NCI-H1105 treated with DMSO at 0.1 percent for 48 hours (cell line): ENCODE results near the gene TACR2.

Experiments
- DNase-seq: peaks from one replicate; lab custom pipeline; 2025; lab: John Stamatoyannopoulos, UW

Gene TACR2

DNA sequence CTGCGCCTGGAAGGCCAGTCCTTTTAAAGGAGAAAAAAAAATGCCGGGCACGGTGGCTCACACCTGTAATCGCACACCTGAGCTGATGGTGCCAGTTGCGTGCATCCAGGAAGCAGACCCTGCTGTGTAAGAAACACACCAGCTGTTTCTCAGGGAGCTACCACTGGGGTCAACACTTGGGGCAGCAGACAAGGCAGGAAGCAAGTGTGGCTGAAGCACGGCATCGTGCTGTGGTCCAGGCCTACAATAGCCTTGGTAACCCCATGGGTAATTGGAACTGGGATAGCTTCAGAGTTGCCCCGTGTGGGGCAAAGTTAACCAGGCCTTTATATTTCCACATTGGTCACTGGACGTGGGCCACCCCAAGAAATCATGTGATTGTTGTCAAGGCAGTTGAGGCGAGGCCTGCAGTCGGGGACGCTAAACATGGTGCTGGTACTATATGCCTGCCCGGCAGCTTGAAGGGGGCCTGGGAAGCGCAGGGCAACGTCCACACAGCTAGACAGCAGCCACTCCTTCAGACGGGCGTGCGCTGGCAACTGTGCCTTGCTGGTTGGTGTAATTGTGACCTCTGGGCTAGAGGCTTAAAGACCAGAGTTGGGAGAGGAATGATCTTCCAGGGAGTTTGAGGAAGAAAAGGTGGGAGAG, 2.5 kb upstream of the TACR2 start:
- DNase-seq: no peak

DNA sequence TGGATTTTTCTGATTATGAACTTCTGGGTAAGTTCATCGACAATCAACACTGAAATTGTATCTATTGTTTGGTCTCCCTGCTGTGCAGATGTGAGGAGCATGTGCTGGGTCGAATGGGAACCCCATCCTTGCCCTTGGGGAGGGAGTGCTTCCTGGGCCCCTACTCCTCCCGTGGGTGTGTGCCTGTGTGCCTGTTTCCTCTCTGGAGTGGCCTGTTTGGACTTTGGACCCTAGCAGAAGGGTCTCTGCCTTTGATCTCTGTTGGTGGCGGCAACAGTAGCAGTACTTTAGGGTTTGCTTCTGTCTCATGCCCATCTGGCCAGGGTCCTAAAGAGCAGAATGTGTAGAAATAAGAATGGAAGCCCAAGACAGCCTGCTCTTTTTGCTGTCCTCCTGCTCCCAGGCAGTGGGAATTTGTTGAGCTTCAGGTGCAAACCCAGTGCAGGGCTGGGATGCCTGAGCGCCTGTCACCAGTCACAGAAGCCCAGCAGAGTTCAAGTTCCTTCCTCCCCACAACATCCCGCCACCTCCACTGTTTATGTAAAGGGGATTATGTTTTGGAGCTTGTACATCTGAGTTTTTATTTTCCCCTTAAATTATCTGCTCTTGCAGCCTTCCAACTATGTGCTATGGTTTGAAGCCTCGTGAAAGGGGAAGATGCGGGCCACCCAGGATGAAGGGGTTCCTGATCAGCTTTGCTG, 1.5 kb upstream of the TACR2 start:
- DNase-seq: no peak

DNA sequence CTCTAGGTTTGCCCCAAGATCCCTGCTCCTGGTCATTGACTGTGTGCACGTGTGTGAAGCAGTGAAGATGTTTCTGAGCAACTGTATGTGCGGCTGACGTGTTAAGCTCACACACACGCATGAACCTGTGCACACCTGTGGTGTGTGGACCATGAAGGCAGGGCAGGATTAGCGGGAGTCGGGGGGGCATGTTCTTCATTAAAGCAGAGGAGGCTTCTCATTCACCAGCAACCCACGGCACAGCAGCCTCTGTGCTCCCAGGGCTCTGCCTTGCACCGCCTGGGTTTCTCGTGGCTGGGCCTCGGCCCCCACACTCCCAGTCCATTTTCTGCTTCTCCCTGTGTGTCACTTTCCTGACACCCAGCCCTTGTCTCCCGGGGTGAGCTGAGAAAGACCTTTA, 824 bp upstream of the TACR2 start:
- DNase-seq: no peak

DNA sequence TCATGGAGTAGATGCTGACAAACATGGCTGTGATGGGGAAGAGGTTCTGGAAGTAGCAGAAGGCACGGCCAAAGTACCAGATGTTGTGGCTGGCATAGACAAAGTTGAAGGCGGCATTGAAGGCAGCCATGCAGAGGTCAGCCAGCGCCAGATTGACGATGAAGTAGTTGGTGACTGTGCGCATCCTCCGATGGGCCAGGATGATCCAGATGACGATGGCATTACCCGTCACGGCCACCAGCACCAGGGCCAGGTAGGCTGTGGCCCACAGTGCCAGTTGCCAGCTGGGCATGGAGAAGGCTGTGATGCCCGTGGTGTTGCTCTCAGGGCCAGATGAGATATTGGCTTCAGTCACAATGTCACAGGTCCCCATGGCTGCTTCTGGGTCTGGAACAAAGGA, 767 bp downstream of the TACR2 start:
- DNase-seq: no peak

DNA sequence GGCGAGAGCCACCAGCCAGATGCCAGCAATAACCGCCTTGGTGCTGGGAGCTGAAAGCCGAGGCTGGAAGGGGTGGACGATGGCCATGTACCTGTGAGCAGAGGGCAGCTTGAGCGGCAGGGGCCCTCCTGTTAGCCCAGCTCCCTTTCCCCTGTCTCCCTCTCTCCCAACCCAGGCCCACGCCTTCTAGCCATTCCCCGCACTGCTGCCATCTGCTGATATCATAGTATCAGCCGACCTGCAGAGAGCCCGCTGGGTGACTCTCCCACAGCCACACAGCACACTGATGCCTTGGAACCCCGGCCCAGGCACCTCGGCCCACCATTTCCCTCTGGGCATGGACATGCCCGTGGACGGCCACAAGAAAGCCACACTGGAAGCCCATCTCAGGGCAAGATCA, 1.7 kb downstream of the TACR2 start:
- no peak for DNase-seq

DNA sequence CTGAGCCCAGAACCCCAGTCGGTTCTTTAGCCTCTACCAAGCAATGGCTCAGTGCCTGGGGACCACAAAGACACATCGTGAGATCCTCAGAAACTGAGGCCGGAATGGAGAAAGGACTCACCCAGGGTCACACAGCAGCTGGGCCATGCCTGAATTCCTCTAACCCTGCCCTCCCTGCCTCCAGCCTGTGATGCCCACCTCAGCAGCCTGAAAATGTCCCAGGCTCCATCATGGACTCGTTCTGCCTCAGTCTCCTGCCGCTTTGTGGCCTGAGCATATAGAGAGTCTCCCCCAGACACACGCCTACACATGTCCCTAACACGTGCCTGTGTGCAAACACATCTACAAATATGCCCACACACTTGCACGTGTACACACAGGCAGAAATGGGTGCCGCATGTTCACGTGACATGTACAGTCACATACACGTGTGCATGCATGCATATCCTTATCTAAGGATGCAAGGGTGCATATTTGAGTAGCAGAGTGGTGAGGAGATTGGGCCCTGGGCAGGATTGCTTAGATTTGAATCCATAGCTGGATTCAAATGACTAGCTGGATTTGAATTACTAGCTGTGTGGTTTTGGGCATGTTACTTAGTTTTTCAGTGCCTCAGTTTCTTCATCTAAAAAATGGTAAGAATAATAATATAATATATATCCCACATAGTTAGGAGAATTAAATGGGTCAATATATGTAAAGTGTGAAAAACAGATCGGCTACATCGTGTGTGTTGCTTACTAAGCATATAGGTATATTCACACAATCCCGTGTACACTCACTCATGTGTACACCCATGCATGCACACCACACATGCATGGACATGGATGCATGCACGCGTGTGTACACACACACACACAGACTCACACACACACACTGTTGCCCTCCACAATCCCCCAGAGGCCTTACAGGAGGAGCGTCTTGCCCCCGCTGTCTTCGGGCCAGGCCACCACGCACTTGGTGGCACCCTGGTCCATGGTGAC, 2.4 kb downstream of the TACR2 start:
- no peak for DNase-seq

DNA sequence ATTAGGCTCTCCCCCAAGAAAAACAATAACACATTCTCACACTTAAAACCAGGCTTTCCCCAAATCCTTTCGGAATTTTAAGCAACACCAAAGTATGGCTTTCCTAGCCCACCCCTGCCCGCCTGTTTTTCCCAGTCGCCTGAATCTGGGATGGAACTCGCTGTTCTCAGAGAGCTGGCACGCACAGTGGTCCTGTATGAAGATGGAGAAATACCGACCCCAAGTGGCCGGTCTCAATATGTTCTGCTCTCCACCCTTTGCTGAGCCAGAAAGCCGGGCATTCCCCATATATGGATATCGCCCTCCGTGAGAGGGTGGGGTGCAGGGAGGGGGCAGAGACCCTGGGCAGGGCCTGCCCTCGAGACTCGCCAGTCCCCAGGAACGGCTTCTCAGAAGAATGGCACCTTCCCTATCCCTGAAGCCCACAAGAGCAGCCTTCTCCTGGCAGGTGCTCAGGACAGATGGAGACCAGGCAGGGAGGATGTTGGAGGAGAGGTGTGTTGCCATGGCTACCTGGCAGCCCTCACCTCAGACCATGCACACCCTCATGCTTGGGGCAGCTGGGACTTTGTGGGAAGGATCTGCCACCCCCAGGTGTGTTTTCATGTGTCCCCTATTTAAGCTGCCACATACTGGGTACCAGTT, 3.4 kb downstream of the TACR2 start:
- DNase-seq: peak; percentile 36

DNA sequence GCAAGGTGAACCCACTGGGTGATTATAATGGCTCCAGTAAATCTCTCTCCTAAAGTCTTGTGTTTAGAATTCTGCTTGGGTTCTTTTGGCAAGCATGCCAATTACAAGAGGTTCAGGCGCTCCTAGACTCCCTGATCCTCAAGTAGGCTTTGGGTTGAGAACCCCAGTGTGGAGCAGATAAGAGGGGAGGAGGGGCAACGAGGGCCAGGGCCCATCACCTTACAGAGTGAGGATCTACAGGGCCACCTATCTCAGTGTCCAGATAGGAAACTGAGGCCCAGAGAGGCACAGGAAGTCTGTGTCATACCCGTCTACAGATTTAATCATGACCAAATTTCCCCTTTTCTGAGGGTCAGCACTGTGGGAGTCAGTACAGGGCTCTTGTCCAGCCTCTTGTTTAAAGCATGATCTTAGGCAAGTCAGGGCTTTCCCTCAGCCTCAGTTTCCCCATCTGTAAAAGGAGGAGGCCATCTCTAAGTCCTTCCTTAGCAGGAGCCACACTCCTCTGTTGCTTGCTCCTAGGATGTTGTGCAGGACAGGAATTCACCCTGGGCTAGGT, 4.4 kb downstream of the TACR2 start:
- DNase-seq: no peak

DNA sequence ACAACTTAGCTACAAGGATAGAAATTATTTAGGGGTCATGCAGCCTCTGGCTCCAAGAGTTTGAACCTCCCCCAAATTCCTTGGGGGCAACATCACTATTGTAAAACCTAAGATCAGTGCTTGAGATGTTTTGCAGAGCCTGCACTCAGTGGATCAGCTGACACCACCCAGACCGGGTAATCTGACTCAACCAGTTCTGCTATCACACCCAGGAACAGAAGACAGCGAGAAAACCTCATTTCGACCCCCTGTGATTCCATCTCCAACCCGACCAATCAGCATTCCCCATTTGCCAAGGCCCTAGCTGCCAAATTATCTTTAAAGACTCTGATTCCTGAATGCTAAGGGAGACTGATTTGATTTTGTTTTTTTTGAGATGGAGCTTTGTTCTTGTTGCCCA, 5.2 kb downstream of the TACR2 start:
- DNase-seq: no peak

DNA sequence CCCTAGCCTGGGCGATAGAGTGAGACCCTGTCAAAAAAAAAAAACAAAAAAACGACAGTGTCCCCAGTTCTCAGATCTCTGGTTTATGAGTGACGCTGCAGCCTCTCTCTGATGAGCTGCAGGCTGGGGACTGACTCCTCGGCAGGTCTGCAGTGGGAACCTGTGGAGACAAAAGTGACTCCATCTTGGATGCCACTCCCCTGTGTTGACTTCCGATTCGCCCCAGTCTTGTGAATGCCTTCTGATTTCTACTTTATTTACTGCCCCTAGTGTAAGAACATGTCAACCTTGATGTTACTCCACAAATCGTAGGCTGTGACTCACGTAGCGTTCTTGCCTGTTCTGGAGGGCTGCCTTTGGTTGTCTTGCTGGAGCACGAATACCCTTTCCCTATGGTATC, 6.2 kb downstream of the TACR2 start:
- DNase-seq: no peak

DNA sequence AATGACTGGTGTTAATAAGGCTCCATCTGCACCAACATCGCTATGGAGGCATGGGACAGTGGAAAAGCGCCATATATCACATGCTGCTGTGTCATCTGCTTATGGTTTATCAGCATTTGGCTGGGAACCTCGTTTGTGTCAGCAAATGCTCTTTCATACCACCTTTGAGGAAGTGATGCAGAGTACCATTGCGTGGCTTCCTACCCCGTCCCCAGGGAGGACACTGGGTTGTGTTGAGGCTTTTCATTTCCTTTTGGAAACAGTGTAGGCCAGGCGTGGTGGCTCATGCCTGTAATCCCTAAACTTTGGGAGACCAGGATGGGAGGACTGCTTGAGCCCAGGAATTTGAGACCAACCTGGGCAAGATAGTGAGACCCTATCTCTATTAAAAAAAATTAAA, 6.8 kb downstream of the TACR2 start:
- DNase-seq: no peak

DNA sequence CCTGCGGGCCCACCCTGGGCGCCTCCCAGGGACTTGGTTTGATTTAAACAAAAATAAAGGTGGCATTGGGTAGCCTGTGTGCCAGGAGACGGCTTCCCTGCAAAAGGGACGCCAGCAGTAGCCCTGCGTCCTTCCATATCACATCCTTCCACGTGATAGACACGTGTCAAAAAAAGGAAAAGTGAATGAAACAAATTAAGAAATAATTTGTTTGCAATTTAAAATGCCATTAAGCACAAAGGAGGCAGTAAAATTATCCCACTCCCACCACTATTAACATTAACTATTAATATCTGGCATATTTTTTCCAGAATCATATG, 7.6 kb downstream of the TACR2 start:
- DNase-seq: no peak

DNA sequence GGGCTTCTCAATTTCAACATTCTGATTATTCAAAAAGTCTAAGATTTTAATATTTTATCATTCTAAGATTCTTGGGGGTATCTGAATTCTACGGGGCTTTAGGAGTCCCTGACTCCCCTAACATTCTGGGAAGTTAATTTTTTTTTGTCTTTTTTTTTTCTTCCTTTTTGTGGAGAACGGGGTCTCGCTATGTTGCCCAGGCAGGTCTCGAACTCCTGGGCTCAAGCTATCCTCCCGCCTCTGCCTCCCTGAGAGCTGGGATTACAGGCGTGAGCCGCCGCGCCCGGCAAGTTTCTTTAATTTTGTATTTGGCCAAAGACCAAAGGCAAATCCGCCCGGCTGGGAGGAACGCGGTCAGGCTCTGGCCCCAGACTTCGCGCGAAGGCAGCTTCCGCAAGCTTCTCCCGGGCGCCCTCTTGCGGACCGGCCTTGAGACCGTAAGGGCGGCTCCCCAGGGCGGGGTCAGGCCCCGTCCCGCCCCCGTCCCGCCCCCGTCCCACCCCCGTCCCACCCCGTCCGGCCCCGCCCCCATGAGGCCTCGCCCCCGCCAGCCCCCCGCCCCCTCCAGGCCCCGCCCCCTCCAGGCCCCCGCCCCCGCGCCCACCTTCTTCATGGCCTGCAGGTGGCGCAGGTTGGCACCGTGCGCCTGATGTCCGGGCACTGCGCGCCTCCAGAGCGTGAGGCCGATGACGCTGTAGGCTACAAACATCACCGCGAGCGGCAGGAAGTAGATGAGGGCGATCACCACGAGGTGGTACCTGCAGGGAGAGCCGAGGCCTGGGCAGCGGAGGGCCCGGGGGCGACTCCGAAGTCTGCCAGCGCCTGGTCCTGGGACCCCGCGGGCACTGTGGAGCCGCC, 8.2 kb downstream of the TACR2 start:
- peak; percentile 78 for DNase-seq

DNA sequence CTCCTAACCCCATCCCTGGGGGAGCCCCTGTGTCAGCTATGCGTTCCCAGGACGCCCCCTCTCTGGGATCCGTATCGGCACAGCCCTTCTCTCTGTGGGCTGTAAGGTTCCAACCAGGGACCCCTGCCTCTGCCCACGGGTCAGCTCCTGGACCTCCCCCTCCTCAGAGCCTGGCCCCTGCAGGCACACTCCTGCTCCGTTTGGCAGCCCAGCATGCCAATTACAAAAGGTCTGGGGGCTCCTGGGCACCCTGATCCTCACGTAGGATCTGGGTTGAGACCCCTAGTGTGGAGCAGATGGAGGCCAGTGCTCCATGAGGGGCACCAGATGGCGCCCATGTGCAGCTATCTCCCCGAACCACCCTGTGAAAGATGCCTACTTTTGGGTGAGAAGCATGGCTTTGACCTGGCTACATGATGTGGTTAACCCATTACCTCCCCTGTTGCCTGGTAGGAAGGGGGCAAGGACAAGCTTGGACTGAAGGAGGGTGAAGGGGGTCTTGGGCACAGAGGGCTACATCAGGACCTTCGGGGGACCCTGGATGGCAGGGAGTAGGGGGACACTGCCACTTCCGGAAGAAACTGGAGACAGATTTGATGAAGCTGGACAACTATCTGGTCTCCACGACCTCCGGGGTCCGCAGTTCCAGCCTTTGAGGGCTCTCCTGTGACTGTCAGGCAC, 9.0 kb downstream of the TACR2 start:
- peak; percentile 4 for DNase-seq

DNA sequence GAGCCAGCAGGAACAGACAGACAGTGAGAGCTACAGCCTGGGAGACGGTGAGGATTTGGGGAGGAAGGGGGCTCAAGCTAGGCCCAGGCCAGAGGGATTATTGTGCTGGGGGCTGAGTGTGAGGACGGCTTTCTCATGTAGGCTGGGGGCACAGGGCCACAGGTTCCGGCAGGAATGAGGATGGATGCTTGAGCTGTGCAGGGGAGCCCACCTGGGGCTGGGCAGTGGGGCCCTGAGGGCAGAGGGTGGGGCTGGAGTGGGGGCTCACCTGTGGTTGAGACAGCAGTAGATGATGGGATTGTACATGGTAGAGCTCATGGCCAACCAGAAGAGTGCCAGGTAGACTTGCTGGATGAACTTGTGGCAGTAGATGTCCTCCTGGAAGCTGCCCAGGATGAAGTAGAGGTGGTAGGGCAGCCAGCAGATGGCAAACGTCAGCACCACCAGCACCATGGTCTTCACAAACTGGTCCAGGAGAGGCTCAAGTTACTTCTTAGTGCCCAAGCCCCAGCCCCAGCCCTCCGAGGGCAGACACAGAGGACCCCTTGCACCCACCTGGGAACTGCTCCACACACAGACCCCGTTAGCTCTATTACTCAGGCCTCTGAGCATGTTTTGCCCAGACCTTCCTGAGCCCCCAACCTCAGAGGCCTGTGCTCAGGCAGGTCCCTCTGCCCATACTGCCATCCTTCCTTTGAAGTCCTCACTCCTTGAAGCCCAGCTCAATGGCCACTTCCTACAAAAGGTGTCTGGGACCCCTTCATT, 9.7 kb downstream of the TACR2 start:
- DNase-seq: no peak

DNA sequence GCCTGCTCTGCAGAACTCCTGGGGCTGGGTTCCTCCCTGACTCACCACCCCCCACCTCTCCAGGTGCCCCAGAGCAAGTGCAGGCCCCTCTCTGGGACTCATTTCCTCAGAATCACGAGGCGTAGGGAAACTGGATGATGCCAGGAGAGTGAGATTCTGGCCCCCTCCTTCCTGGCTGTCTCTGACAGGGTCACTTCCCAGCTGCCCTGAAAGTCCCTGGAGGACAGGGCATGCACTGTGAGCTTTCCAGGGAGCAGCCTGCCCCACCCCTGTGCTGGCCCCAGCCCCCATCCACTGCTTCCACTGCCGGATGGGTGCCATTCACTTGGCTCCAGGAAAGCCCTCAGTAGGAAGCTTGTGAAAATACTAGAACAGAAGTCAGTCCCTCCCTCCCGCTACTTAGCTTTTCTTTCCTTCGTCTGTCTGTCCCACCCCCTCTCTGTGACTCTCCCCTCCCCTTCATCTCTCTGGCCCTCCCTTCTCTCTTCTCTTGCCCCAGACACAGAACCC, 10.4 kb downstream of the TACR2 start:
- DNase-seq: no peak

DNA sequence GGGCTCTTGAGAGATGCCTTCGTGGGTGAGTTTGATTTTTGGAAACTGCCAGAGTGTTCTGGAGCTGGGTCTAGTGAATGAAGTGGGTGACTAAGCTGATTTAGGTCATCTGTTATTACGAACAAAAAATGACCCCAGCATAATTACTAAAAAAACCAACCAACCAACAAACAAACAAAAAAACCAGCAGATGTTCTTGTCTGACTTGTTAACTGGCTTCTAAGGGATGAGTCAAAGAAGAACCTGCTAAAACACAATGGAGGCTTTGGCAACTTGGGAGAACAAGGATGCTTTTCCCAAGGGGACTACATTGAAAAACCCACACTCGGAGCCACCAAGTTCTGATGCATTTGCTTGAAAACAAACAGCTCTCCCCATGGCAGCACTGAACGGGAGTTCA, 11.5 kb downstream of the TACR2 start:
- no peak for DNase-seq

DNA sequence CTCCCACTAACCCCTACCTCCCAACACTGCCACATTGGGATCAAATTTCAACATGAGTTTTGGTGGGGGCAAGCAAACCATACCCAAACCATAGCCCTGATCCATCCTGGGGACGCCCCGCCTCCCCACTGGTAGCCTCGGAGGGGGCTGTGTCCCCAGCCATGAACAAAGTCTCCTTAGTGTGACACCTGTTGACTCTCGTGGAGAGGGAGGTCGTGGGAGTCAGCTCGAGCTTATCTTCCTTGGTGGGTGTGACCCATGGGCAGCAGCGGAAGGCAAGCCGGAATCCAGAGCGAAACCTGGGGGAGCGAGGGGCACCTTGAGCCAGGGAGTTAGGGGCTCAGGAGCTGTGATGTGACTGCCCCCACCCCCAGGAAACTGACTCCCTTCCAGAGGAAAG, 11.9 kb downstream of the TACR2 start:
- DNase-seq: no peak

DNA sequence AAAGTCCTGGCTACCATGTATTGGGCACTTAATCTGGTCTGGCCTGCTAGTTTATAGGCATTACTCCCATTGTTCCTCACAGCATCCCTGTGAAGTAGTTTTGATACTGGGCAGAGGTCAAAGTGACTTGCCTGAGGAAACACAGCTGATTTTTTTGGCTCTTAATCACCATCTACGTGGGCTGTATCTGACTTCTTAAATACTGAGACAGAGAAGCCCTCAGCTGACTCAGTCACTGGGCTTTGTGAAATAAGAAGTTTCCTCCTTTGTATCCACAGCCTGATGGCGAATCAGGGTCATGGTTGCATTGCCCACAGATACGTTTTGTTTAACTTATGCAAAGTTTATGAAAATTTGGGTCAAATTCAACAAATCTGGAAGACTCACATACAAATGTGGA, 13.2 kb downstream of the TACR2 start:
- no peak for DNase-seq

DNA sequence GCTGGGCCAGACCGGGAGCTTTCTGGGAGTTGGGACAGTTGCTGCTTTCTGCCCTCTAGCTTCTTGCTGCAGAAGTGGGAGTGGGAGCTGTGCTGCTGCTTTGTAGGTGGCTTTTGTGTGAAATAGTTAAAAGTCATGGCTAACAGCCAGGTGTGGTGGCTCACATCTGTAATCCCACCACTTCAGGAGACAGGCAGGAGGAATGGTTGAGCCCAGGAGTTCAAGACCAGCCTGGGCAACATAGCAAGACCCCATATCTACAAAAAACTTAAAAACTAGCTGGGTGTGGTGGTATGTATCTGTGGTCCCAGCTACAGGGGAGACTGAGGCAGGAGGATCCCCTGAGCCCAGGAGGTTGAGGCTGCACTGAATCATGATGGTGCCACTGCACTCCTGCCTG, 13.7 kb downstream of the TACR2 start:
- no peak for DNase-seq
